ENCODE measurements around the gene FAM135A. TPM values are rescaled to one million over a fixed set of nuclear protein-coding genes. Genes with fewer than 3 reads are reported as not detected.

The FAM135A gene
- total and polyA plus RNA-seq, 2 donors = 11.1 to 16.0 TPM

GRCh38 chr6:70377372-70377771 is 35.9 kb upstream of the FAM135A start:
- no peaks in the 10 kb centered on the region for H3K27me3 ChIP-seq (ENCODE audit: control insufficient read depth in 2 of 2, insufficient read depth in 1 of 2, low read length in 1 of 2)
- H3K4me3 ChIP-seq (ENCODE audit: low read length in 2 of 2) = no peak overlapping the region
- H3K9me3 ChIP-seq (ENCODE audit: control insufficient read depth in 2 of 2, insufficient read depth in 1 of 2, low read length in 1 of 2) = no peaks in the 10 kb centered on the region
- 55% methylated on average over 2 of the region's 3 CpGs for WGBS
- DNase-seq (ENCODE audit: low read depth in 6 of 9, low spot score in 9 of 9) = no peak
- H3K36me3 ChIP-seq (ENCODE audit: control insufficient read depth in 2 of 2, insufficient read depth in 2 of 2, low read length in 1 of 2) = no peaks in the 10 kb centered on the region
- no peaks in the 10 kb centered on the region for H3K4me1 ChIP-seq (ENCODE audit: control insufficient read depth in 2 of 2, insufficient read depth in 2 of 2, low read length in 2 of 2)
- H3K27ac ChIP-seq (ENCODE audit: low read depth in 1 of 2, low read length in 1 of 2) = no peak overlapping the region

- 96% methylated on average over 4 of the region's 4 CpGs for WGBS
- Histone ChIP-seq H3K9me3 (ENCODE audit: control insufficient read depth in 2 of 2, insufficient read depth in 1 of 2, low read length in 1 of 2) (no peaks in the 10 kb centered on the region), H3K27me3 (ENCODE audit: control insufficient read depth in 2 of 2, insufficient read depth in 1 of 2, low read length in 1 of 2) (no peaks in the 10 kb centered on the region), H3K27ac (ENCODE audit: low read depth in 1 of 2, low read length in 1 of 2) (no peak overlapping the region), H3K4me1 (ENCODE audit: control insufficient read depth in 2 of 2, insufficient read depth in 2 of 2, low read length in 2 of 2) (no peaks in the 10 kb centered on the region), H3K36me3 (ENCODE audit: control insufficient read depth in 2 of 2, insufficient read depth in 2 of 2, low read length in 1 of 2) (no peaks in the 10 kb centered on the region), H3K4me3 (ENCODE audit: low read length in 2 of 2) (no peak overlapping the region)
- DNase-seq (ENCODE audit: low read depth in 6 of 9, low spot score in 9 of 9) = no peak
These were observed 33.8 kb upstream of the FAM135A start for GRCh38 chr6:70379473-70380013.

DNA sequence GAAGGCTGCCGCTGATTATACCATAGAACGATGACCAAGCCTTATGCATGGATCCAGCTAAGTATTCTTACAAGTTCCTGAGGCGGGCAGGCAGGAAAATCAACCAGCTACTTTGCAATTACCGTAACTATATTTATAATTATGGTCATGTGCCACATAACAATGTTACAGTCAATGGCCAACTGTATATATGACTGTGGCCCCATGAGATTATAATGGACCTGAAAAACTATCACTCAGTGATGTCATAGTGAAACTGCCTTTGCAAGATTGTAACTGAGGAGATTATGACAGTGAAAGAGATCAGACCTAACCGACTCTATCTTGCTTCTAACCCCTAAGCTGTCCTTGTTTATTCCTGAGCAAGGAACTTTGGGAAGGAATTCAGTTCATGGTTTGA is 33.1 kb upstream of the FAM135A start:
- no peak for DNase-seq (ENCODE audit: low read depth in 6 of 9, low spot score in 9 of 9)
- Histone ChIP-seq H3K27me3 (ENCODE audit: control insufficient read depth in 2 of 2, insufficient read depth in 1 of 2, low read length in 1 of 2) (no peaks in the 10 kb centered on the region), H3K27ac (ENCODE audit: low read depth in 1 of 2, low read length in 1 of 2) (no peak overlapping the region), H3K4me1 (ENCODE audit: control insufficient read depth in 2 of 2, insufficient read depth in 2 of 2, low read length in 2 of 2) (no peaks in the 10 kb centered on the region), H3K4me3 (ENCODE audit: low read length in 2 of 2) (no peak overlapping the region), H3K9me3 (ENCODE audit: control insufficient read depth in 2 of 2, insufficient read depth in 1 of 2, low read length in 1 of 2) (no peaks in the 10 kb centered on the region), H3K36me3 (ENCODE audit: control insufficient read depth in 2 of 2, insufficient read depth in 2 of 2, low read length in 1 of 2) (no peaks in the 10 kb centered on the region)
- 85% methylated on average over 5 of the region's 5 CpGs for WGBS

DNA sequence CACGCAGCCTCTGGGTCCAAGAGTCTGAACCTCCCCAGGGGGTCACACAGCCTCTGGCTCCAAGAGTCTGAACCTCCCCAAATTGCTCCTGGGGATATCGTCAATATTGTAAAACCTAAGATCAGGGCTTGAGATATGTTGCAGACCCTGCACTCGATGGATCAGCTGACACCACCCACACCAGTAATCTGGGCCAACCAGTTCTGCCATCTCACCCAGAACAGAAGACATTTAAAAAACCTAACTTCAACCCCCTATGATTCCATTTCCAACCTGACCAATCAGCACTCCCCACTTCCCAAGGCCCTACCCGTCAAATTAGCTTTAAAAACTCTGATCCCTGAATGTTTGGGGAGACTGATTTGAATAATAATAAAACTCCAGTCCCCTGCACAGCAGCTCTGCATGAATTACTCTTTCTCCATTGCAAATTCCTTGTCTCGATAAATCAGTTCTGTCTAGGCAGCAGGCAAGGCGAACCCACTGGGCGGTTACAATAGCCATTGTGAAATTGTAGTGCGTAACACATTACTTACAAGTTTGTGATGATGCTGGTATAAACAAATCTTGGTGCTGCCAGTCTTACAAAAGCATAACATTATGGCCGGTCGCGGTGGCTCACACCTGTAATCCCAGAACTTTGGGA is 32.4 kb upstream of the FAM135A start:
- H3K9me3 ChIP-seq (ENCODE audit: control insufficient read depth in 2 of 2, insufficient read depth in 1 of 2, low read length in 1 of 2) = no peaks in the 10 kb centered on the region
- no peak overlapping the region for H3K4me3 ChIP-seq (ENCODE audit: low read length in 2 of 2)
- no peak overlapping the region for H3K27ac ChIP-seq (ENCODE audit: low read depth in 1 of 2, low read length in 1 of 2)
- no peak for DNase-seq (ENCODE audit: low read depth in 6 of 9, low spot score in 9 of 9)
- no peaks in the 10 kb centered on the region for H3K4me1 ChIP-seq (ENCODE audit: control insufficient read depth in 2 of 2, insufficient read depth in 2 of 2, low read length in 2 of 2)
- H3K27me3 ChIP-seq (ENCODE audit: control insufficient read depth in 2 of 2, insufficient read depth in 1 of 2, low read length in 1 of 2) = no peaks in the 10 kb centered on the region
- 97% methylated on average over 11 of the region's 11 CpGs for WGBS
- no peaks in the 10 kb centered on the region for H3K36me3 ChIP-seq (ENCODE audit: control insufficient read depth in 2 of 2, insufficient read depth in 2 of 2, low read length in 1 of 2)

GRCh38 chr6:70381417-70381782 is 31.9 kb upstream of the FAM135A start:
- Histone ChIP-seq H3K4me1 (ENCODE audit: control insufficient read depth in 2 of 2, insufficient read depth in 2 of 2, low read length in 2 of 2) (no peaks in the 10 kb centered on the region), H3K27ac (ENCODE audit: low read depth in 1 of 2, low read length in 1 of 2) (no peak overlapping the region), H3K36me3 (ENCODE audit: control insufficient read depth in 2 of 2, insufficient read depth in 2 of 2, low read length in 1 of 2) (no peaks in the 10 kb centered on the region), H3K9me3 (ENCODE audit: control insufficient read depth in 2 of 2, insufficient read depth in 1 of 2, low read length in 1 of 2) (no peaks in the 10 kb centered on the region), H3K27me3 (ENCODE audit: control insufficient read depth in 2 of 2, insufficient read depth in 1 of 2, low read length in 1 of 2) (no peaks in the 10 kb centered on the region), H3K4me3 (ENCODE audit: low read length in 2 of 2) (no peak overlapping the region)
- DNase-seq (ENCODE audit: low read depth in 6 of 9, low spot score in 9 of 9) = no peak
- WGBS = 94% methylated on average over 5 of the region's 5 CpGs

GRCh38 chr6:70385901-70386300 is 27.4 kb upstream of the FAM135A start:
- no peaks in the 10 kb centered on the region for H3K9me3 ChIP-seq (ENCODE audit: control insufficient read depth in 2 of 2, insufficient read depth in 1 of 2, low read length in 1 of 2)
- 92% methylated on average over 1 of the region's 1 CpG for WGBS

DNA sequence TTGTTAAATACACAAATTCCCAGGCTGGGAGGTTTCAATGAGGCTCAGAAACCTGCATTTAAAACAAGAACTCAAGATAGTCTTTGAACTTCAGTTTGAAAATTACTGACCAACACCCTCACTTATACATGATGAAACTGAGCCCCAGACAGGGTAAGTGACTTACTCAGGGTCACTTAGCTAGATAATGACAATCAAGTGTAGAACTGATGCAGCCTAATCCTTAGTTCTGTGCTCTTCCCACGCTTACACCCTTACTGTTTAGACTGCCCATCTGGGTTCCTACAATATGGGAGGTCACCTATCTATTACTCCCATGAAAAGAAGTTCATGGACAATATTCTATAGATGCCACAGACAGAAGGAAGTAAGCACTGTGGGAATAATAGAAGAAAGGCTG is 24.5 kb upstream of the FAM135A start:
- 89% methylated on average over 1 of the region's 1 CpG for WGBS

More at GRCh38 chr6:70385901-70386300, 27.4 kb upstream of the FAM135A start:
- no peak for DNase-seq (ENCODE audit: low read depth in 6 of 9, low spot score in 9 of 9)
- H3K36me3 ChIP-seq (ENCODE audit: control insufficient read depth in 2 of 2, insufficient read depth in 2 of 2, low read length in 1 of 2) = no peaks in the 10 kb centered on the region
- no peaks in the 10 kb centered on the region for H3K27me3 ChIP-seq (ENCODE audit: control insufficient read depth in 2 of 2, insufficient read depth in 1 of 2, low read length in 1 of 2)
- H3K27ac ChIP-seq (ENCODE audit: low read depth in 1 of 2, low read length in 1 of 2) = no peak overlapping the region
- H3K4me1 ChIP-seq (ENCODE audit: control insufficient read depth in 2 of 2, insufficient read depth in 2 of 2, low read length in 2 of 2) = no peaks in the 10 kb centered on the region
- no peak overlapping the region for H3K4me3 ChIP-seq (ENCODE audit: low read length in 2 of 2)

GRCh38 chr6:70389261-70389660 is 24.0 kb upstream of the FAM135A start:
- Histone ChIP-seq H3K9me3 (ENCODE audit: control insufficient read depth in 2 of 2, insufficient read depth in 1 of 2, low read length in 1 of 2) (no peaks in the 10 kb centered on the region), H3K4me3 (ENCODE audit: low read length in 2 of 2) (no peak overlapping the region), H3K27ac (ENCODE audit: low read depth in 1 of 2, low read length in 1 of 2) (no peak overlapping the region), H3K4me1 (ENCODE audit: control insufficient read depth in 2 of 2, insufficient read depth in 2 of 2, low read length in 2 of 2) (no peaks in the 10 kb centered on the region), H3K36me3 (ENCODE audit: control insufficient read depth in 2 of 2, insufficient read depth in 2 of 2, low read length in 1 of 2) (no peaks in the 10 kb centered on the region), H3K27me3 (ENCODE audit: control insufficient read depth in 2 of 2, insufficient read depth in 1 of 2, low read length in 1 of 2) (no peaks in the 10 kb centered on the region)
- no peak for DNase-seq (ENCODE audit: low read depth in 6 of 9, low spot score in 9 of 9)

More for the DNA sequence above, 24.5 kb upstream of the FAM135A start:
- DNase-seq (ENCODE audit: low read depth in 6 of 9, low spot score in 9 of 9) = no peak
- Histone ChIP-seq H3K4me1 (ENCODE audit: control insufficient read depth in 2 of 2, insufficient read depth in 2 of 2, low read length in 2 of 2) (no peaks in the 10 kb centered on the region), H3K9me3 (ENCODE audit: control insufficient read depth in 2 of 2, insufficient read depth in 1 of 2, low read length in 1 of 2) (no peaks in the 10 kb centered on the region), H3K36me3 (ENCODE audit: control insufficient read depth in 2 of 2, insufficient read depth in 2 of 2, low read length in 1 of 2) (no peaks in the 10 kb centered on the region), H3K4me3 (ENCODE audit: low read length in 2 of 2) (no peak overlapping the region), H3K27me3 (ENCODE audit: control insufficient read depth in 2 of 2, insufficient read depth in 1 of 2, low read length in 1 of 2) (no peaks in the 10 kb centered on the region), H3K27ac (ENCODE audit: low read depth in 1 of 2, low read length in 1 of 2) (no peak overlapping the region)

GRCh38 chr6:70390067-70390466 is 23.2 kb upstream of the FAM135A start:
- Histone ChIP-seq H3K4me1 (ENCODE audit: control insufficient read depth in 2 of 2, insufficient read depth in 2 of 2, low read length in 2 of 2) (no peaks in the 10 kb centered on the region), H3K27me3 (ENCODE audit: control insufficient read depth in 2 of 2, insufficient read depth in 1 of 2, low read length in 1 of 2) (no peaks in the 10 kb centered on the region), H3K4me3 (ENCODE audit: low read length in 2 of 2) (no peak overlapping the region), H3K9me3 (ENCODE audit: control insufficient read depth in 2 of 2, insufficient read depth in 1 of 2, low read length in 1 of 2) (no peaks in the 10 kb centered on the region), H3K27ac (ENCODE audit: low read depth in 1 of 2, low read length in 1 of 2) (no peak overlapping the region), H3K36me3 (ENCODE audit: control insufficient read depth in 2 of 2, insufficient read depth in 2 of 2, low read length in 1 of 2) (no peaks in the 10 kb centered on the region)
- 57% methylated on average over 1 of the region's 1 CpG for WGBS
- DNase-seq (ENCODE audit: low read depth in 6 of 9, low spot score in 9 of 9) = no peak
